ENCODE results near the gene SEM1.

DNA sequence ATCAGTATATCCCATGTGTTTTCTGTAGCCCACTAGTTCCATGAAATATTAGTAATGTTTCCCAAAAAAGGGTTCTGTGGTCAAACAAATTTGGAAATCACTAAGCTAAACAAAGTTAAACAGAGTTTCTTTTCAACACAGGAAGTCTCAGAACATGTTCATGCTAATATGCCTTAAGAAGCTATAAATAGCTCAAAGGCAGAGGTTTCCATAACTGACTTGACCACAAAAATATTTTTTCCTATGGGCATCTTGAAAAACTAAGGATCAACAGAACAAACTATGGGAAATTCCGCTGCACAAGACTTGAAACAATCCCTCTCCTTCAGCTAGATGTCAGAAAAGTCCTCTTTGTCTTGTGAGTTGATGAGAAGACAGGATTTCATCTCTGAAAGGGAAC is 59.7 kb downstream of the SEM1 start:
- TF ChIP-seq, protein P1, sequence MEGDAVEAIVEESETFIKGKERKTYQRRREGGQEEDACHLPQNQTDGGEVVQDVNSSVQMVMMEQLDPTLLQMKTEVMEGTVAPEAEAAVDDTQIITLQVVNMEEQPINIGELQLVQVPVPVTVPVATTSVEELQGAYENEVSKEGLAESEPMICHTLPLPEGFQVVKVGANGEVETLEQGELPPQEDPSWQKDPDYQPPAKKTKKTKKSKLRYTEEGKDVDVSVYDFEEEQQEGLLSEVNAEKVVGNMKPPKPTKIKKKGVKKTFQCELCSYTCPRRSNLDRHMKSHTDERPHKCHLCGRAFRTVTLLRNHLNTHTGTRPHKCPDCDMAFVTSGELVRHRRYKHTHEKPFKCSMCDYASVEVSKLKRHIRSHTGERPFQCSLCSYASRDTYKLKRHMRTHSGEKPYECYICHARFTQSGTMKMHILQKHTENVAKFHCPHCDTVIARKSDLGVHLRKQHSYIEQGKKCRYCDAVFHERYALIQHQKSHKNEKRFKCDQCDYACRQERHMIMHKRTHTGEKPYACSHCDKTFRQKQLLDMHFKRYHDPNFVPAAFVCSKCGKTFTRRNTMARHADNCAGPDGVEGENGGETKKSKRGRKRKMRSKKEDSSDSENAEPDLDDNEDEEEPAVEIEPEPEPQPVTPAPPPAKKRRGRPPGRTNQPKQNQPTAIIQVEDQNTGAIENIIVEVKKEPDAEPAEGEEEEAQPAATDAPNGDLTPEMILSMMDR (IDR thresholded peaks at IDR 0.05) = no peak
- TF ChIP-seq POLR2A (IDR thresholded peaks at IDR 0.05) = no peak
